GM18508 (cell line): ENCODE measurements around the gene SARS1.

Experiments
- ATAC-seq: cut with Tn5 transposase; IDR thresholded peaks from one replicate; pipeline ENCODE4 v1.9.1; 2021; ENCODE audit warnings: moderate number of reproducible peaks; ENCODE audit not compliant: insufficient read depth, unreplicated experiment

The SARS1 gene

DNA sequence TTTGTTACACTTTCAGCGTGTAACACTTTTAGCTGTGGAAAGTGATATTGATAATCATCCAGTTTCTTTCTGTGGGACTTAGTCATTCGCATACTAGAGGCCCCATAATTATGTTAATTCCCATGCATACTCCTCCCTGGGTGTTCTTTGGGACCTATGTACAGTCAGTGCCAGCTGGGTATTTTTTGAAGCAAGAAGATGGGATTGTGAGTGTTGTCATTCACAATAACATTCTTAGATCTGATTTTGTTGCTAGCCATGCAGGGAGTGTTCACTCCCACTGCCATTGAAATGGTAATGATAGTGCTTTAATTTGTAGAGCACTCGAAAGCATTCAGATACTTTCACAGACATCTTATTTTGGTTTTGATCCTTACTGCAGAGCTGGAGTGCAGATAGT lies 11.6 kb downstream of the SARS1 start:
- no peak for ATAC-seq

DNA sequence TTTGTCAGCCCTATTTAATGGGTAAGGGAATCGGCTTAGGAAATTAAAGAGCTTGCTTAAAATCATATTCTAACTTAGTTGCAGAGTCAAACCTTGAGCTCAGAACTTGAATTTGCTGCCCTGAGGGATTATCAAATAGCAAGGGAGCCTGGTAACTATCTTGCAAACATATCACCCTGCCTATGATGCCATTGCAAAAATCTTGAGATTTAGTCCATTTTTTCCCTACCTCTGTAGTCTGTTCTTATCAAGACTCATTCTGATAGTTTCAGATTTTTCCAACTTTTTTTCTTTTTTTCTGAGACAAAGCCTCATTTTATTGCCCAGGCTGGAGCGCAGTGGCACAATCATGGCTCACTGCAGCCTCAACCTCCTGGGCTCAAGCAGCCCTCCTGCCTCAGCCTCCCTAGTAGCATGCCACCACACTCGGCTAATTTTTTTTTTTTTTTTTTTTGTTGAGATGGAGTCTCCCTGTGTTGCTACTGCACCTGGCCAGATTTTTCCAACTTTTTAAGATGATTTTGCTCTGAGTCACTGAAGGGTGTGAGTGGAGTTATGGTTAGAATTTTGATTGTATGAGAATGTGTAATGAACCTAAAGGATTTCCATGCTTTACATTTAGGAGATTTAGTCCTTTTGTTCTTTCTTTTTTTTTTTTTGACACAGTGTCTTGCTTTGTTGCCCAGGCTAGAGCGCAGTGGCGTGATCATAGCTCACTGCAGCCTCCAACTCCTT lies 12.2 kb downstream of the SARS1 start:
- no peak for ATAC-seq

DNA sequence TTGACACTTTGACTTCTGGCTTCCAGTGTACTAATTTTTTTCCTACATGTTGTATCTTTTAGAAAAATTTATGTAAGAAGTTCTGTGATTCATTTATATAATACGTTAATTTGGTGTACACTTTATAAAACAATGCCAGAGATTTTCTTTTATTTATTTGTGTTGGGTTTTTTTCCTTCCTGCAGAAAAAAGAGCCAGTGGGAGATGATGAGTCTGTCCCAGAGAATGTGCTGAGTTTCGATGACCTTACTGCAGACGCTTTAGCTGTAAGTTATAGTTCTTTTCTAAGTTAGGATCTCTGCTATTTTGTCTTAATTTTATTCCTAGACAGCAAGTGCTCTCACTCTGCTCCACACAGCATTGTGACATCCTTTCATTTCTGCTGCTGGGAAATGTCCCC lies 14.4 kb downstream of the SARS1 start:
- no peak for ATAC-seq

DNA sequence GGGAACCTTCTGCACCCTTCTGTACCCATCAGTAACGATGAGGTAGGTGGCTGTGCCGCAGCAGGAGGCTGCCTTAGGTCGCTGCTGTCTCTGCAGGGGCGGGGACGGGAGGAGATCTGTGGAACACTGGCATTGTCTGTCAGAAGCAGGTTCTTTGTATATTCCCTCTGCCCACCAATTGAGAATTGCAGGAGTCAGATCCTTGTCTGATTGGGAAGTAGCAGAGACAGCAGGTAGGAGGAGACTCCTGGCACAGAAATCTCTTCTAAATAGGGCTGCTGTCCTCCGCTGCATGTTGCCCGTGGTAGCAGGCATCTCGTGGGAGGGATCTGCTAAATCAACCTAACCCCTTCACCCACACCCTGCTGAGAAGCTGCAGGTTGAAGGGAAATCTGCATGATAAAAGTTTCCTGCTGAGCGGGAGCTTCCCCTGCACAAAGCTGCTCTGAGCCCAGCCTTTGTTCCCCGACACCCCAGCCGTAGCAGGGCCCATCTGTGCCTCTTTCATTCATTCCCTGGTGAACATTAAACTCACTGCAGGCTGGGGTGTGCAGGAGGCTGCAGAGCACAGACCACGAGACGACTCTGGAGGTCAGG lies 15.9 kb downstream of the SARS1 start:
- no peak for ATAC-seq

DNA sequence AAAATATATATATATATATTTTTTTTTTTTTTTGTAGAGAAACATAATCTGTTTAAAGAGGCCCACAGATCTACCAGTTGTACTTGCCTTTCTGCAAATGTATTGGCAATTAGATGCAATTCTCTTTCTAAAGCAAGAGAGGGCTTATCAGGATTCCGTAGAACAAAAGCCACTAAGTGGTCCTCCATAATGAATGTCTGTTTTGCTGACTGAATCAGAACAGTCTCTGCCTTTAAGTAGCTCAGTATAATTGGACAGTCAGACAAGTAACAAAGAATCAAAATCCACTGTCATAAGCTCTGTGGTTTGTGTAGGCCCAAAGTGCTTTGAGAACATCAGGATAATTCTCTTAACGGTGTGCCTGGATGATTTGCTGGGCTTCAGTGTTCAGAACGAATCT lies 17.3 kb downstream of the SARS1 start:
- ATAC-seq = no peak

DNA sequence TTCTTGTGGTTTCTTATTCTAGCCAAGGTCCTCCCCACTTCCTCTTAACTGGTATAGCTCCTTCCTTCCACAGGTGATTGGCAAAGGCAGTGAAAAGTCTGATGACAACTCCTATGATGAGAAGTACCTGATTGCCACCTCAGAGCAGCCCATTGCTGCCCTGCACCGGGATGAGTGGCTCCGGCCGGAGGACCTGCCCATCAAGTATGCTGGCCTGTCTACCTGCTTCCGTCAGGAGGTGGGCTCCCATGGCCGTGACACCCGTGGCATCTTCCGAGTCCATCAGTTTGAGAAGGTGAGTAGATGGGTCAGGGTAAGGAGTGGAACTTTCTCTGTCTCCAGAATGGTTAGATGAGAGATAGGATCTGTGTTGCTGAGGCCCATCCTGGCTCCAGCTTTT lies 21.4 kb downstream of the SARS1 start:
- ATAC-seq = no peak

DNA sequence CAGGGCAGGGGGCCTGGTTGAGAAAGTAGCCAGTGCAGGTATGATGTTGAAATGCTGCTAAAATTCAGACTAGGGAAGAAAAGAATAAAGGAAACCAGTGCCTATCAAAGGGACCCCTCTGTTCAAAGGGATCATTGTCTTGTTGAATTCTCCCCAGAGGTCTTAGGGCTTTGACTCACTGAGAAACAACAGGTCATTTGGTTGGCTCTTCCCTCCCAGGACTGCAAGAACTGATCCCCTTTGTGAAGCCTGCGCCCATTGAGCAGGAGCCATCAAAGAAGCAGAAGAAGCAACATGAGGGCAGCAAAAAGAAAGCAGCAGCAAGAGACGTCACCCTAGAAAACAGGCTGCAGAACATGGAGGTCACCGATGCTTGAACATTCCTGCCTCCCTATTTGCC lies 23.8 kb downstream of the SARS1 start:
- no peak for ATAC-seq

DNA sequence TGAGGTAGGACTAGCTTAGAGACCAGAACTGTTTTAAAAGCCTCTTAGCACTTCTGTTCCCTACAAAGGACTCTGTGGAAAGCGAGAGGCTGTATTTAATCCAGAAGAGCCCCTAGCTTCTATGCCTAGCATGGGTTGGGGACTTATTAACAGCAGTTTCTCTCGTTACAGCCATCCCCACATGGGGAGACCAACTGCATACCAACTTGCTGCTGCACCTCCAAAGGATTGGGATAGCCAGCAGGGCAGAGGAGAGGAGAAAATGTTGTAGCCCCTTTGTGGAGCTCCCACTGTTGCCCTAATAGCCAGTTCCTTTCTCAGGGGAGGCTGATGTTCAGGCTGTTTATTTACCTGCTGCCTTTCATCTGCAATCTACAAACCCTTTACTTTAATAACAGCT lies 24.7 kb downstream of the SARS1 start:
- no peak for ATAC-seq

DNA sequence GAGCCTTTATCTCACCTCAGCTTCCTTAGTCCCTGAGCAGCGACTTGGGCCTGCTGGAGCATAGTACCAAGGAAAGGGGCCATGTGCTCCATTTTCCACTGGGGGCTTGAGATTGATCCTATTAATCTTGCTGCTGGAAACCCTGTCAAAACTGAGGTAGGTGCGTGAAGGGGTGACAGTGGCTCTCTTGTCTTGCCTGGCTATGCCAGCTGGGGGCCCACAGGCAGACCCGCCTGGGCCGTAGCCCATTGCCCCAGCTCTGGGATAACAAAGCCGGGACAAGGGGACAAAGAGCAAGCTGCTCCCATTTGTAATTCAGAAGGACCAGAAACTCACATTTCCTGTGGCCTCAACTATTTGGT lies 25.3 kb downstream of the SARS1 start:
- ATAC-seq = no peak

DNA sequence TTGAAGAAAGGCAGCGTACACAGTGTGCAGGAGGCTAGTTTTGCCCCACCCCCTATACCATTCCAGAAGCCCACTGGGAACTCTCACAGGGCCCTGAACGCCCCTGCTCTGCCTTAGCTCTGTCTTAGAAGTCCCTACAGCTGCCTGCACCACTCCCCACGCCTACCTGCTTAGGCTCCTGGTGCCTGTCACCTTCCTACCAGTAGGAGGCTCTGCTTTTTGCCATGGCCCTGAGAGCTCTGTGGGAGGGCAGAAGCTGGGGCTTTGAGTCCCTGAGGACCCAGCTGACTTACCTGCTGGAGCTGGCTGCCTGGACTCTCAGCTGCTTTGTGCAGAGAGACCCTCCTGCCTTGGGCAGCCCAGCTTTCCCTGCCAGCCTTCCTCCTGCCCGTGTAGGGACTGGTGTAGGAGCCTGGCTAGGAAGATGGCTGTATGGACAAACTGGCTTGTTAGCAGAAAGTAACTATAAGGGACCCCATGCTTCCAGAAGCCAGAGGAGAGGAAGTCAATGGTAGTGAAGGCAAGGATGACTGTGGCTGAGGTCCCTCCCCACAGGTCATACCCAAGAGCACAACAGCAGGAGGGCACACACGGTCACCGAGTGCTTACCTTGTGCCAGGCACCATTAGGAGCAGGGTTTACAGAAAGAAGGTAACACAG lies 25.8 kb downstream of the SARS1 start:
- ATAC-seq = no peak

DNA sequence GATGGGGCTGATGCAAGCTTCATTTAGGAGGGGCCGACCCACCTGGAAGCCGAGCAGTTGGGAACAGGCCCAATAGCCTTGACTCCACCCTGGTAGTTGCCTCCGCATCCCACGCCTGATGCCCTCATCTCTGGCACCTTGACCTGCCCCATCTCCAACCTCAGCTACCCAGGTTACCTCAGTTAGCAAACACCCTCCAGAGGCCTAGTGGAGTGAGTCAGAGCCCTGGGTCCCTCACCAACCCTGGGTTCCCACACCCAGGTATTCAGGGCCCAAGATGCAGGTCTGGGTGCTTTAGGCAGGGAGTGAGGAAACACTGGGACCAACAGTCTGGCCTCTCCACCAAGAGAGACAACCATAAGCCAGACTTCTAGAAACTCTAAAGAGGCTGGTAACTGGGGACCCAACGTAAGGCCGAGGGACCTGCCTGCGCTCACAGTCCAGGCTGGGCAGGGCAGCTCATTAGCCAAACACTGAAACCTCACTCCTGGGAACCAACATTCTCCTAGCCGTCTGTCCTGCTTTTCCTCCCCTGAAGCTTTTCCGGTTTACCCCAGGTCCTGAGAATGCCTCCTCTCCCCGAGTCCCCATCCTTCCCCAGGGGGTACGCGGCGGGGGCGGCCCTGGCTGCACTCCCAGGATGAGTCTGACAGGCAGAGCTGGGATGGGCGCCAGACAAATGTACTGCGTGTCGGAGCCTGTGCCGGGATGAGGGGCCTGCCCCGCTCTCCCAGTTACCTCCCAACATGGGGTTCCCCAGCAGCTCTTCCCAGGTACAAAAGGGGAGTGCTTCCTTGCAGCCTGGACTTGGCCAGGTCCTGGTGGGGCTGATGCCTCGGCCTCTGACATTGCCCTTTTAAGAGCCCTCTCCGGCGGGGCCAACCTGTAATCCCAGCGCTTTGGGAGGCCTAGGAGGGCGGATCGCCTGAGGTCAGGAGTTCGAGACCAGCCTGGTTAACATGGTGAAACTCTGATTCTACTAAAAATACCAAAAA lies 26.7 kb downstream of the SARS1 start:
- no peak for ATAC-seq

DNA sequence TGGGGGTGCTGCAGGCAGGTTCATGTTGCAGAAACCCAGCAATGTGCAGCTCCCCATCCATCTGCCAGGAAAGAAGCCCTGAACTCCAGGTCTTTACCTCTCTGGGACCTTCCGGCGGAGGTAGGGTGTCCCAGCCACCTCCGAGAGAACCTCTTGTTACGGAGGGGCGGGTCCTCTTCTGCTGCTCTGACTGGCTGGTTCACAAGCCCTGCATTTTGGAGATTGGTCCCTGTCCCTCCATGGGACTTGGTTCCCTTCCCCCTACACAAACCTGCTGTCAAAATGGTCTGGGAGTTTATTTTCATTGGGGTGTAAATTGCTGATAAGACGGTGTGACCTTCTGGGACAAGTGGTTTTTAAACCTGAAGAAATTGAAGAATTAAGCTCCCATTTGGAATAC lies 27.6 kb downstream of the SARS1 start:
- ATAC-seq = no peak

DNA sequence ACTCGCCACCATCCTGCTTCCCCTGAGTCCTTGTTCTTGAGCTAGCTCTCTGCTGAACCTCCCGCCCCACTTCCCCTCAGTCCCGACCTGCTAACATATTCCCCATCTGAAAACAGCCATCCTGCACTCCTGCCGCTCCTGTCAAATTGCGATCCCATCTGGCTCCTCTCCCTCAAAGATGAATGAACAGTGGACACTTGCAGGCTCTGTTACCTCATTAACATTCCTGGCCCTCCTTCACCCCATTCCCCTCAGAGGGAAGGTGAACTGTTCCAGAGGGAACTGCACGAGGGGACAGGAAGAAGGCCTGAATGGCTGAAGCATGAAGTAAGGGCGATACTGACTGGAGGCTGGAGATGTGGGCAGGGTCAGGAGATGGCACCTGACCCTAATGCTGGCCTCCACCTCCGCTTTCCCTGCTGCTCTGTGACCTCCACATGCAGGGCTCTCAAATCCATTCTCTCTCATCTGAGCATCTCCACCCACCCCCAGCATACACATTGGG lies 28.2 kb downstream of the SARS1 start:
- no peak for ATAC-seq

DNA sequence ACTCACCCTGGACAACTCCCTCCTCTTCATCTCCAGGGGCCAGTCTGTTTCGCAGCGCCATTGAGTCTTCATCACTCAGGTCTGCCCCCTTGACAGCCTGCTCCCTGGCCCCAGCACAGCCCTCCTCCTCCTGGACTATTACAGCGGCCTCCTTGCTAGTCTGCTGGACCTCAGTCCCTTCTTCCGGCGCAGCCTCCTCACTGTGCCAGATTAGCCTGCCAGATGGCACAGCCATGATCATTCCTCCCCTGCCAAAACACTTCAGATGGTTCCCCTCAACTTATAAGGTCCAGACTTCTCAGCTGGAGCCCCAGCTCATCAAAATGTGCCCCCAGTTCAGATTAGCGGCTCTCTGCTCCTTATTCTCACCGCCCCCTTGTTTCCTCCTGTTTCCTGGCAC lies 28.7 kb downstream of the SARS1 start:
- no peak for ATAC-seq

DNA sequence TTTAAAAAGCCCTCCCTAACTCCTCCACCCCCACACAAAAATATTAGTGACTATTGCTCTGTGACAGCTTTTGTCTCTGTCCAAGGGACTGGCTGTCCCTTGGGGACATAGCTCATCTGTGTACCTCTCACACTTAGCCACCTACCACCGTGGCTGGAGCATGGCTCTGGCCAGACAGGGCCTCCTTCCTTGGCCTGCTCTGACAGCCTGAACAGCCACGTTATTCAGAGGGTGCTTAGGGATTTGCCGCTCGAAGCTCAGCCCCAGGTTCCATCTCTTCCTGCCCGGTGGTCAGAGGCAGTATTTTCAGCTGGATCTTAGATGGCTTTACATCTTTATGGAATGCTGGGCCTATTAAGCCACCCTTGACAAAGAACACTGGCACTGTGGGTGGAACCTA lies 29.5 kb downstream of the SARS1 start:
- no peak for ATAC-seq

DNA sequence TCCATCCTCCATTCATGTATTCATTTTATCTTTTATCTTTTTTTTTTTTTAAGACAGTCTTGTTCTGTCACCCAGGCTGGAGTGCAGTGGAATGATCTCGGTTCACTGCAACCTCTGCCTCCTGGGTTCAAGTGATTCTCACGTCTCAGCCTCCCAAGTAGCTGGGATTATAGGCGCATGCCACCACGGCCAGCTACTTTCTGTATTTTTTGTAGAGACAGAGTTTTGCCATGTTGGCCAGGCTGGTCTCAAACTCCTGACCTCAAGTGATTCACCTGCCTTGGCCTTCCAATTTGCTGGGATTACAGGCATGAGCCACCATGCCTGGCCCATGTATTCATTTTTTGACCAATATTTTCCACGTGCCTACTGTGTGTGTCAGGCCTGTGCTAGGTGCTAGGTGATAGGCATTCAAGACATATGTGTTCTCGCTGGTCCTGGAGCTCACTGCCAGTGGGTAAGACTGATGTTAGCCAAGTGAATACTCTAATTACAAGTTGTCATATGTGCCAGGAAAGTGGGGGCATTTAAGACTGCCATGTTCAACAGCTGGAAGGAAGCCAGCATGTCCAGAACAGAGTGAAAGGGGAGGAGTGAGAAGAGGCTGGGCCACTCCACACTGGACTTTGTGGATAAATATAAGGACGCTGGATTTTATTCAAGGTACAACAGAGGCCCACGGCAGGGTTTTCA lies 30.3 kb downstream of the SARS1 start:
- no peak for ATAC-seq

DNA sequence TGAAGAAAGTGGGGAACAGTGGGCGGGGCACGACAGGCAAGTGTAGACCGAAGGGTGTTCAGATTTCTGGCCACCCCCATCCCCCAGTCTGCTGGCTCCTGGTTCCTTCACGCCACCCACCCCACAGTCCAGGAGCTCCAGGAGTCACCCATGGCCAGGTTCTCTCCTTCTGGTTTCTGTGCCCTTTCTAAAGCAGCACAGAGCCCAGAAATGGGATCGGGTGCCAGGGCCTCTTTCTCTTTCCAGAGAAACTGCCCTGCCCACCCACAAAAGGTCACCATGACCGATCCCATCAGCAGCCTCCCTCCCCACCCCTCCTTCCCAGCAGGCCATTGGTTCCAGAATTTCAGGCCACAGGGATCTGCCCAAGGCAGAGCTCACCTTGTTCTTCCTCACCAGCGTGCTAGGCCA lies 32.4 kb downstream of the SARS1 start:
- ATAC-seq = no peak

DNA sequence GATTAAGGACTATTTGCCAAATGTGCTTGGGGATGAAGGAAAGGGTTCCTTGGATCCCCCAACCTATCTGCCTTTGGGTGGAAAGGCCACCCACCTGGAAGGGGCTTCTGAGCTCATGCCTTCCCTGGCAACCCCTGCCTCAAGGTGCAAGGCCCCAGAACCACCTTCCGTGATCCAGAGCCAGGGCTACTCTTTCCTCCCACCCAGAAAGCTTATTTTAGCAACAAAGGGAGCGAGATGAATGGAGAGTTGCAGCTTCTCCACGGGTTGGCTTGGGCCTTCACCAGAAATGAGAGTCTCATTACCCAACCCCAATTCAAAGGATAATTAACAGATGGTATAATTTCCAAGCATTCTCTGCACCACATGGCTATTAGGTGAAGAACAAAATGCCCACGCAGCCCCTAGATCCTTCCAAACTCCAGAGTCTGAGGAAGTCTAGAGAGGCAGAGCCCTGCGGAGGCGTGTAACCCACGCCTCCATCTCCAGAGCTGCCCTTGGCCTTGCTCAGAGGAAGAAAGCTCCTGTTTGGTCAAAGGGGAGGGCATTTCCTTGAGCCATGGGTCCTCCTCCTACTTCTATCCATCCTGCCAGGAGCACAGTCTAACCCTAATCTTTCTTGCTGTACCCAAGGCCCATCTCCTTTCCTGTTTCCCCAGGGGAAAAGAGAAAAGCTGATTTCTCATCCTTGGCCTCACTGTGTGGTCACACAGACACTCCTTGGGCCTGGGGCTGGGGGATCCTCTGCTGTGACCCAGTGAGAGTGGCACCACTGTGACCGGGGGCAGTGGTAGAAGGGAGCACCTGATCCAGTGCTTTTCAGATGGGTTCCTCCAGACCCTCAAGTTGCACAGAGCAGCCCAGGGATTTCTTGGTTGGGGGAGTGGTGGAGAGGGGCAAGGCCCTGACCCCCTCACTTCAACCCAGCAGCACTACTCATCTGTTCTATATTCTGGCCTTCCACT lies 34.0 kb downstream of the SARS1 start:
- ATAC-seq = no peak

DNA sequence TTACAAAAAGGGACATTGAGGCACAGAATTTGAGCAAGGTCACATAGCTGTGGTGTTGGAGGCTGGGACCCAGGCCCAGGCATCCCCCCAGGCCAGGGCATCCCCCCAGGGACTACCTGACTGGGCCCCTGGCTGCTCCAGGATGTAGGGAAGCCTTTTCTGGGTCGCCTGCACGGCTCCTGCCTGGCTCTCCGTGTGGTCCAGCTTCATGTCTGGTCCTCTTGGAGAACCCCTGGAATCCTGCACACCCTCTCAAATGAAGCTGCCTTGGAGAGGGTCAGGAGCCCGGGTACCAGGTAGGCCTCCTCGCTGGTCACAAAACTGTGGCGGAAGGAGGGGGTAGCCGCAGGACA lies 34.7 kb downstream of the SARS1 start:
- no peak for ATAC-seq
